ENCODE measurements around the gene MAPT.

- TF ChIP-seq, protein P1, sequence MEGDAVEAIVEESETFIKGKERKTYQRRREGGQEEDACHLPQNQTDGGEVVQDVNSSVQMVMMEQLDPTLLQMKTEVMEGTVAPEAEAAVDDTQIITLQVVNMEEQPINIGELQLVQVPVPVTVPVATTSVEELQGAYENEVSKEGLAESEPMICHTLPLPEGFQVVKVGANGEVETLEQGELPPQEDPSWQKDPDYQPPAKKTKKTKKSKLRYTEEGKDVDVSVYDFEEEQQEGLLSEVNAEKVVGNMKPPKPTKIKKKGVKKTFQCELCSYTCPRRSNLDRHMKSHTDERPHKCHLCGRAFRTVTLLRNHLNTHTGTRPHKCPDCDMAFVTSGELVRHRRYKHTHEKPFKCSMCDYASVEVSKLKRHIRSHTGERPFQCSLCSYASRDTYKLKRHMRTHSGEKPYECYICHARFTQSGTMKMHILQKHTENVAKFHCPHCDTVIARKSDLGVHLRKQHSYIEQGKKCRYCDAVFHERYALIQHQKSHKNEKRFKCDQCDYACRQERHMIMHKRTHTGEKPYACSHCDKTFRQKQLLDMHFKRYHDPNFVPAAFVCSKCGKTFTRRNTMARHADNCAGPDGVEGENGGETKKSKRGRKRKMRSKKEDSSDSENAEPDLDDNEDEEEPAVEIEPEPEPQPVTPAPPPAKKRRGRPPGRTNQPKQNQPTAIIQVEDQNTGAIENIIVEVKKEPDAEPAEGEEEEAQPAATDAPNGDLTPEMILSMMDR (conservative IDR thresholded peaks at IDR 0.05): no peak
- no peak for TF ChIP-seq ZFX (IDR thresholded peaks at IDR 0.05)
Observed at GRCh38 chr17:45854209-45854608, 40.1 kb upstream of the MAPT start.
